GM06990 (cell line): ENCODE data around the gene KRTAP10-3.

Experiments
- DNase-seq: peaks from one replicate; pipeline ENCODE4 v3.0.0-alpha.2; 2011; ENCODE audit not compliant: insufficient read length; ENCODE audit errors: extremely low read depth
- H3K27me3 ChIP-seq: replicated peaks from 2 replicates; pipeline ENCODE4 v1.6.0; 2011; ENCODE audit warnings: low read length; ENCODE audit not compliant: control insufficient read depth, insufficient read depth
- H3K36me3 ChIP-seq: 2 replicates; pipeline ENCODE4 v1.5.1; 2011; ENCODE audit warnings: low read length; ENCODE audit not compliant: control insufficient read depth, insufficient read depth
- H3K4me3 ChIP-seq: replicated peaks from 2 replicates; pipeline ENCODE4 v1.5.1; 2011; ENCODE audit warnings: low read depth, mild to moderate bottlenecking, control low read depth, low read length
- CTCF ChIP-seq: IDR thresholded peaks from 2 replicates; pipeline ENCODE4 v1.5.1; 2011; ENCODE audit warnings: low read length, control low read depth, mild to moderate bottlenecking, inconsistent platforms; ENCODE audit not compliant: insufficient read depth, poor library complexity, severe bottlenecking

Gene KRTAP10-3

GRCh38 chr21:44572959-44573583 lies 14.5 kb upstream of the KRTAP10-3 start:
- Histone ChIP-seq H3K36me3 (no peaks in the 10 kb centered on the region), H3K4me3 (no peak overlapping the region), H3K27me3 (no peaks in the 10 kb centered on the region)
- DNase-seq: no peak
- no peak for TF ChIP-seq CTCF

GRCh38 chr21:44571844-44572782 lies 13.5 kb upstream of the KRTAP10-3 start:
- no peaks in the 10 kb centered on the region for H3K27me3 ChIP-seq
- no peak for DNase-seq
- no peak for TF ChIP-seq CTCF

GRCh38 chr21:44571296-44571695 lies 12.7 kb upstream of the KRTAP10-3 start:
- Histone ChIP-seq H3K27me3 (no peaks in the 10 kb centered on the region), H3K4me3 (no peak overlapping the region), H3K36me3 (no peaks in the 10 kb centered on the region)
- no peak for DNase-seq
- no peak for TF ChIP-seq CTCF

More at GRCh38 chr21:44571844-44572782, 13.5 kb upstream of the KRTAP10-3 start:
- Histone ChIP-seq H3K4me3 (no peak overlapping the region), H3K36me3 (no peaks in the 10 kb centered on the region)

GRCh38 chr21:44569861-44570517 lies 11.4 kb upstream of the KRTAP10-3 start:
- no peak overlapping the region for H3K4me3 ChIP-seq
- no peak for TF ChIP-seq CTCF
- H3K36me3 ChIP-seq: no peaks in the 10 kb centered on the region
- H3K27me3 ChIP-seq: no peaks in the 10 kb centered on the region
- no peak for DNase-seq

- no peaks in the 10 kb centered on the region for H3K27me3 ChIP-seq
- DNase-seq: no peak
Observed at GRCh38 chr21:44568667-44569556, 10.3 kb upstream of the KRTAP10-3 start.

More at GRCh38 chr21:44568667-44569556, 10.3 kb upstream of the KRTAP10-3 start:
- Histone ChIP-seq H3K36me3 (no peaks in the 10 kb centered on the region), H3K4me3 (no peak overlapping the region)
- TF ChIP-seq CTCF: no peak
